GM03348 (cell line): Measurements from ENCODE around the gene RERE.
"Not testable (repeated sequence)": the region's sequence is repeated elsewhere in the genome, so short reads cannot be mapped to it uniquely, and the experiment has no call there.

Experiments used
- DNase-seq: peaks from one replicate; pipeline ENCODE4 v3.0.0; 2012; ENCODE audit warnings: low spot score

RERE gene

DNA sequence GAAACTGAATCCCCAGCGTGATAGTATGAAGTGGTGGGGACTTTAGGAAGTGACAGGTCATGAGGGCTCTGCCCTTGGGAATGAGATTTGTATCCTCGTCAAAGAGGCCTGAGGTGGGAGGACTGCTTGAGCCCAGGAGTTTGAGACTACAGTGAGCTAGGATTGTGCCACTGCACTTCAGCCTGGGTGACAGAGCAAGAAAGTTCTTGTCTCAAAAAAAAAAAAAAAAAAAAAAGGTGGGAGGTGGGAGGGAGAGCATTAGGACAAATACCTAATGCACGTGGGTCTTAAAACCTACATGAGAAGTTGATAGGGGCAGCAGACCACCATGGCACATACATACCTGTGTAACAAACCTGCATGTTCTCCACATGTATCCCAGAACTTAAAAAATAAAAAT, 24.0 kb upstream of the RERE start:
- no peak for DNase-seq

DNA sequence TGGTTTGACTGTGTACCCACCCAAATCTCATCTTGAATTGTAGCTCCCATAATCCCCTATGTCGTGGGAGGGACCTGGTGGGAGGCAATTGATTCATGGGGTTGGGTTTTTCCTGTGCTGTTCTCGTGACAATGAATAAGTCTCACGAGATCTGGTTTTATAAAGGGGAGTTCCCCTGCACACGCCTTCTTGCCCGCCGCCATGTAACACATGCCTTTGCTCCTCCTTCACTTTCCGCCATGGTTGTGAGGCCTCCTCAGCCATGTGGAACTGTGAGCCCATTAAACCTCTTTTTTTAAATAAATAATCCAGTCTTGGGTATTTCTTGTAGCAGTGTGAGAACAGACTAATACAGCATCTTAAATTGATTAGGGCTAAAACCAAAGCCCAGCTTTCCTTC, 22.6 kb upstream of the RERE start:
- no peak for DNase-seq

DNA sequence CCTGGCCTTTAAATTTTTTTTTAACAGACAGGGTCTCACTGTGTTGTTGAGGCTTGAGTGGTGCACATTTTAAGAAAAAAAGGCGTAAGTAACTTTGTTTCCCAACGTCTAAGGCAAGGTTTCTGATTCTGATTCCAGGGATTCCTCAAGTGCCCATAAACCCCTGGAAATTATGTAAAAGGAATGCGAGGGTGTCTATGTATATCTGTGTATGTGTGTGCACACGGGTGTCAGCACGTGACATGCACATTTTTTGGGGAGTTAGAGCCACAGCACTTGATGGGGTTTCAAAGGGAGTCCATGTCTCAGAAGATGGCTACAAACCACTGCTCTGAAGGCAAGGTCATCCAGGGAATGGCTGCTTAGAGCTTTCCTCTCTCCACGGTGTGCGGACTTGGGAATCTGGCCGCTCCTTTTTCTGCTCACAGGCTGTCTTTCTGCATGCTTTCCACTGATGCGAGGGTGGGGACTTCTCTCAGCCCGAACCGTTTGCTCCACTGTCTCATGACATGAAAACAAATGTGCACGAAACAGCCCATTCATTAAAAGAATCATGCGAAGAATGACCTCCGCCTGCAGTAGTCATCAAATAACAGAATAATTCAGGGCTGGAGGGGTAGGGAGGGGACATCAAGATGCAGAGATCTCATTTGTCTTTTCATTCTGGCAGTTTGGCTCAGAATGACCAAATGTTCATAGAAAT, 18.7 kb upstream of the RERE start:
- peak; percentile 27 for DNase-seq

DNA sequence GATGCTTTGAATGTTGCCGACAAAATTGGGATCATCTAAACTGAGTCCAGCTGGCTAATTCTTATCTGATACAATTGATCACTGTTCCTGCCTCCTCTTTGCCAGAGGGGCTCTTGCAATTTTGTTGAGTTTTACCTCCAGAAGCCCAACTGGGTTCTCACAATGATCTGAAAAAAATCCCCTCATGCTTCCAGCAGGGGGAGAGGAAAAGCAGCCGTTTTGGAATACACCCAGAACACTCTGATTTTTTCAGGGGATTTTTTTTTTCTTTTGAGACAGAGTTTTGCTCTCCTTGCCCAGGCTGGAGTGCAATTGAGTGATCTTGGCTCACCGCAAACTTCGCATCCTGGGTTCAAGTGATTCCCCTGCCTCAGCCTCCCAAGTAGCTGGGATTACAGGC, 13.9 kb upstream of the RERE start:
- DNase-seq: no peak

DNA sequence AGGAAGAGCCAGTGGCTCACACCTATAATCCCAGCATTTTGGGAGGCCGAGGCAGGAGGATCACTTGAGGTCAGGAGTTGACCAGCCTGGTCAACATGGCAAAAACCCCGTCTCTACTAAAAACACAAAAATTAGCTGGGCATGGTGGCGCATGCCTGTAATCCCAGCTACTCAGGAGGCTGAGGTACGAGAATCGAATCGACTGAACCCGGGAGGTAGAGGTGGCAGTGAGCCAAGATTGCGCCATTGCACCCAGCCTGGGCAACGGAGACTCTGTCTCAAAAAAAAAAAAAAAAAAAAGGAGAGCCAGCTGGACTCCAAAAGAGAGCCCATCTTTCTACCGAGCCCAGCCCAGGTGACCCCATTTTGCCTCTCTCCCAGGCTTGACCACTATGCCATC, 13.3 kb upstream of the RERE start:
- DNase-seq: not testable (repeated sequence)

DNA sequence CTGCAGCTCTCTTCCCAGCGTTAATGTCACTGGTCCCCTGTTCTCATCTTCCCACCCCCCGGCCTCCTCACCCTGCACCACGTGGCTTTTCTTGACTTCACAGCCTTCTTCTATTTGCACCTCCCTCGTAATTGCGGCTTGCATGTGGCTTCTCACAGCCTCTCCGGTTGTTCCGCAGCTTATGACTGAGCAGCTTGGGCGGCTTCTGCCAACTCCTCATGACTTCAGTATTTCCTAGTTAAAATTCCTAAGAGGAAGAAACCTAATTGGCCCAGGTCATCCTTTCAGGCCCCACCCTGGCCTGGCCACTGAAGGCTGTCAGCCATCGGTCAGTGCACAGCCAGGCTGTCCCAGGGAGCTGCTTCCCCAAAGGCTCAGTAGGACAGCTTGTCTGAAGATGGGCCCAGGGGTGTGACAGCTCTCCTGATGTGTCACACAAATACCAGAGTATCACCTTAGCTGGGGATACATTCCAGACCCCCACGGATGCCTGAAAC, 8.6 kb upstream of the RERE start:
- DNase-seq: peak; percentile 89

DNA sequence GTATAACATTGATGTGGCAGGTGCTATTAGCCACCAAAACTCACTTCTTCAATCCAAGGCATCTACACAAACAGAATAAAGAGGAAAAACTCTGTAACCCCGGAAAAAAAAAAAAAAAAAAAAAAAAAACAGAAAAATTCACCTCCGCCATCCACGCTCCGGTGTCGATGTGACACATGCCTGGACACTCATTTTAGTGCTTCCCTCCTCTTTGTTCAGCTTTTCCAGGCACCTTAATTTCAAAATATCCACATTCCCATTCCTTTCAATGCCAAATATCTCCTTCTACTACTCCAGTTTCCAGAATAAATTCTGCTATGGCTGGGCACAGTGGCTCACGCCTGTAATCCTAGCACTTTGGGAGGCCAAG, 5.8 kb upstream of the RERE start:
- DNase-seq: no peak

DNA sequence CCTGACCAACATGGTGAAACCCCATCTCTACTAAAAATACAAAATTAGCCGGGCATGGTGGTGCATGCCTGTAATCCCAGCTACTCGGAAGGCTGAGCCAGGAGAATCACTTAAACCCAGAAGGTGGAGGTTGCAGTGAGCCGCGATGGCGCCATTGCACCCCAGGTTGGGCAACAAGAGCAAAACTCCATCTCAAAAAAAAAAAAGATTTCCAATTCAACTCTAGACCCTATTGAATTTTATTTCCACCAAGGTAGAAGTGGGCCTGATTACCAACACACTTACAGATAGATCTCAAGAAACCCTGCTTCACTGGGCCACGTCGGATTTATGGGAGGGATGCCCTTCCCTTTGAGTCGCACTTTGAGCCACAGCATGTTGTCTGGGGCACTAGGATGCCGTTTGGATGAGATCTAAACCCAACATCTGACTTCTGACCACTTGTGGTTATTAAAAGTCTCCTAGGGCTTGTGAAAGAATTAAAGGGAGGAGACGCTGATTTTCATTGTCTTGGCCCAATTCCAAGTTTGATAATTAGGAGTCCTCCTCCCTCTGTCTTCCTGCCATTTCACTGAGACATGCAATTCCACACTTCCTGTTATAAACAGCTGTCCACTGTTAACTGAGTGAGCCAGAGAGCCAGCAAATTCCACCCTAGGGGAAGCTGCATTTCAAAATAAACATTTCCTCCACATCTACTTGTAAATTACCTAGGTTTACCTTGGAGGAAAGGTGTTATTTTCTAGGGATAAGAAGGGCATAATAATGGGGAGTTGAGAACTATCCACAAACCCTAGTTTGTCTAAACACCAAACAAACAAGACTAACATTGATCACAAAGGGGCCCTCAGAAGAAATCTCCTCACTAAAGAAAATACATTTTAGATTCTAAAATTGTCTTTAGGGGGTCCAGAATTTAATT, 5.2 kb upstream of the RERE start:
- DNase-seq: peak; percentile 85

DNA sequence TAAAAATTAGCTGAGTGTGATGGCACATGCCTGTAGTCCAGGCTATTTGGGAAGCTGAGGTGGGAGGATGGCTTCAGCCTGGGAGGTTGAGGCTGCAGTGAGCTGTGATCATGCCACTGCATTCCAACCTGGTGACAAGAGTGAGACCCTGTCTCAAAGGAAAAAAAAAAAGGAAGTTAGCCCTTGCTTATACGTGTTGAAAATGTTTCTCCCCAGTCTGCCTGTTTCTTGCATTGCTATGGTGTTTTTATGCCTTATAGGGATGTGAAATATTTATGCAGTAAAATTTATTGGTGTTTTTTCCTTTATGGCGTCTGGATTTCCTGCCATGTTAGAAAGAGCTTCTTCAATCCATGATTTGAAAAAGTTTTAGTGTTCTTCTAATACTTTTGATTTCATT, 3.6 kb upstream of the RERE start:
- DNase-seq: no peak

DNA sequence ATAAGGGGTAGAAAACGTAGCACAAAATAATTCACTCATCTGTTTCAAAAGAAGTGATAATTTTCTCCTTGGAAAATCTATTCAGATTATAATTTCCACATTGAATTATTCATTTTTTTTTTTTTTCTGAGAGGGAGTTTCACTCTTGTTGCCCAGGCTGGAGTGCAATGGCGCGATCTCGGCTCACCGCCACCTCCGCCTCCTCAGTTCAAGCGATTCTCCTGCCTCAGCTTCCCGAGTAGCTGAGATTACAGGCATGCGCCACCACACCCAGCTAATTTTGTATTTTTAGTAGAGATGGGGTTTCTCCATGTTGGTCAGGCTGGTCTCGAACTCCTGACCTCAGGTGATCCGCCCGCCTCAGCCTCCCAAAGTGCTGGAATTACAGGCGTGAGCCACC, 1.3 kb upstream of the RERE start:
- DNase-seq: not testable (repeated sequence)

DNA sequence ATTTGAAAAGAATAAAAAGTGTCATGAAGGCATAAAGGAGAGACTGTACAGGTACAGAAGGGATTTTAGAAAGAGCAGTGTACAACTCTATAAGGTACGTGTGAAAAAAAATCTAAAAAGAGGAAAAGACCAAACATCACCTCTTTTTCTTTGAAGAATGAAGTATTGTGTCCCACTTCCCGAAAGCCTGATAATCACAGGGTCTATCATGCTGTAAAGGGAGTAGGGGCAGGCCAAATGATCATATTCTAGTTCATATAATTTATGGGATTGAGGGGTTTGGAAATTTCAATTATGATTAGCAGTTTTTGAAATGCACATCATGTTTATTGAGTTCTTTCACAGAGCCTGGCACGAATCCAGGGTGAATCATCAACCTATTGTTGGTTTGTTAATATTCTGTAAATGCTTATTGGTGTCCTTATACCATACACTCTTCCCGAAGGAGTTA, 910 bp upstream of the RERE start:
- peak; percentile 44 for DNase-seq

DNA sequence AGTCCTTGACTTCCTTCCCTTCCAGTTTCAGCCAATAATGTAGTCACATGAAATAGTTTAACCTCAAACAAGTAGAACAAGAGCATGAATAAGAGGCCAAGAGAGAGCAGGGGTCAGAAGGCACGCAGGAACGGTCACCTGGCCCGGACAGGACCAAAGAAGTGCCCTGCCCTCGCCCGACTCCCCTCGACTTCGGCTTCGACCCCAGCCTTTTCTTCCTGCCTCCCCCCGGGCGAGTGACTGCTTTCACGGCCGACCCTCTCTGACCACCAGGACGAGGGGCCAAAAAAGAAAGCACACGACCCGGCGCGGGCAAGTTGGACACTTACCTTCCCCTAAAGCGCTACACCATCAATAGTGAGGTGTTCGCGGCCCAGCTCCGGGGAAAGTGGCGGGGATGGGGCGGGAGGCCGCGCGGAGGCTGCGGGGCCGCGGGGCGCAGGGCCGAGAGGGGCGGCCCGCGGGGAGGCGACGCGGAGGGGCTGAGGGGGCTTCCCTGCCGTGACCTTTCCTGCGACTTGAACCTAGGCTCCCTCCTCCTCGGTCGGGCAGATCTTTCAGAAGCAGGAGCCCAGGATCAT, 519 bp downstream of the RERE start:
- DNase-seq: peak; percentile 29

DNA sequence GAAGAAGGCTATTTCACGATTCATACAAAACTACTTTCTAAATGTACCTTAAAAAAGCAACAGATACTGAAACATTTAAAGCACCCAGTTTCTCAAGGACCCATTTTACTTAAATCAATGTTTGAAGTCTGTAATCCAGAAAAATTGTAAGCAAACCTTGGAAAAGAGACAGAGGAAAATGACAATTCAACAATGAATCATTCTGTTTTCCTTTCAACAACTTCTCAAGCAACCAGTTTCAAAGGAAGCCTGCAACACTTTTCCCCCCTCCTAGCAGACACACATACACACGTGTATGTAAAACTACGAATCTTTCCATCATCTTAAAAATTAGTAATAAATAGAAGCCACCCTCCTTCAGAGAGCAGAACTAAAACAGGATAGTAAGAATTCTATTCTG, 1.2 kb downstream of the RERE start:
- DNase-seq: peak; percentile 18

DNA sequence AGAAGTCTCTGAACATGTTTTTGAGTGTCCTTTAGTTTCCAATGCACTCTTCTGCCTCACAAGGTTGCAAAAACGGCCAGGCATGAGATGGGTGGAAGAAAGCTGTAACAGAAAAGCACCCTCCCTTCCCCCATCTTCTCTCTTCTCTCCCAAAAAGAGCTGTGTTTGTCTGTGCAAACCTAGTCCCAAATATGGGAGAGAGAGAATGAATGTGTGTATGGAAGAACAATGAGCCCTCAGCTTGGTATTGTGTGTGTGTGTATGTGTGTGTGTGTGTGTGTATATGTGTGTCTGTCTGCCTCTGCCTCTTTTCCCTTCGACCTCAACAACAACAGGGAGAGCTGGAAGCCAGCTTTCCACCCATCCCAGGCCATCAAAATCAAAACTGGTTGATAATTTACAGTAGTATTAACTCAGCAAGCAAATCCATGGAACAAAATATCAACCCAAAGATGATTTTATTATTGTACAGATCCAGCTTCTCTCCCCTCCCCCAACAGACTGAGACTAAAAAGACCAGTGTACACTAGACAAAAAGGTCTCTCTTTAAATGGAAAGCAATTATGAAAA, 1.8 kb downstream of the RERE start:
- DNase-seq: no peak

DNA sequence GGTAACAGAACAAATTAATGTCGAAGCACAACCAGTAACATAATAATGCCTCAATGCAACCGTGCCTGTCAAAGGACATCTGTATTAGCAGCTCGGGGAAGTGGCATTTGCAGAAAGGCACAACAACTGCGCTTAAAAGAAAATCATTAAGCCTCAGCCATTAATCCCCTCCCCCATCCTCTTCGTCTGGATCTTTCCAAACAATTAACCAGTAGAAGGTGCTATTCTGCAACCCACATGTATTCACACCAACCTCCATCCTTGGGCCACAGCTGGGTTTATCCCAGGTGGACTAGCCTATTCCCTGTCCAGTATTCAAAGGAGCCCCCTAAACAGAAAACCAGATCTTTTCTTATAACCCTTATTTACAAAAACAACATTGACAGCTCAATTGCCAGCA, 2.6 kb downstream of the RERE start:
- no peak for DNase-seq

DNA sequence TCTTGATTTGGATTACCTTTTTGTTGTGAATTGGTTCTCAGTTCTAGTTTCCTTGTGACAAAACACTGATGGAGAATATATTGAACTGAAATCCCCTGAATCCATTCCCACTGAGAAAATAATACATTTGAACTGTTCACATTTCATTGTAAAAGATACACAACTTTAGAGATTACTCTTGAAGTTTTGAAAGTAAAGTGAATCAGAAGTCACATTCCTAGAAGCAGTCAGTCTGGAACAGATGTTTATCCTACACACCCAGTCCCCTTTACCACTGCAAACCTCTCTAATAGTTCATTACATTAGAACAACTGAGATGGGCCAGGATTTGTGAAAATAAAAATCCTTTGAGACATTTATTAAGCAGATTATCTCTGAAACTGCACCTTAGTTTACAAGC, 3.4 kb downstream of the RERE start:
- no peak for DNase-seq

DNA sequence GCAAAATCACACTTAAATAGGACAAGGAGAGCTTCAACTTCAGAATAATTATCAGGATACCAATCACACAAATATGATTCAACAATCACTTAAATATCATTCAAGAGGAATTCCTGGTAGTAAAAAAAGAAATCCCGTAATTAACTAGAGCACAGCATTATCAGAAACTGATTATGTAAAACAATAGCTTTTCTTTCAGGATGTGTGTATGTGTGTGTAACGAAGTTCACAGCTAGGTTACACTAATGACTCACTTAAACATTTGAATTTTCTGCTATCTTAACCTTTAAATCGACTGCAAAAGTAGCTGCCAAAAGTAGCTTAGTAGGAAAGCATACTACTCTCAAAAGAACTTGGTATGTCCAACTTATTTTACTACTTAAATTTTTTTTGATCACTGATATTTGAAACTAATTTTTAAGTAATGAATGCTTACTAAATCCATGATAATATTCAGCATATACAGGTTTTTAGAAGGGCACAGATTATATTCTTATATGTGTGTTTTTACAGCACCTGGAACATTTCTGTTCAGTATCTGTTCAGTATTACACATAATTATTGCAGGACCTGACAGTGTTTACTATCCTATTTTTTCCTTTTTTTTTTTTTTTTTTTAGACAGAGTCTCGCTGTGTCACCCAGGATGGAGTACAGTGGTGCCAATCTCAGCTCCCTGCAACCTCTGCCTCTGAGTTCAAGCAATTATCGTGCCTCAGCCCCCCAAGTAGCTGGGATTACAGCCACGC, 4.2 kb downstream of the RERE start:
- no peak for DNase-seq

DNA sequence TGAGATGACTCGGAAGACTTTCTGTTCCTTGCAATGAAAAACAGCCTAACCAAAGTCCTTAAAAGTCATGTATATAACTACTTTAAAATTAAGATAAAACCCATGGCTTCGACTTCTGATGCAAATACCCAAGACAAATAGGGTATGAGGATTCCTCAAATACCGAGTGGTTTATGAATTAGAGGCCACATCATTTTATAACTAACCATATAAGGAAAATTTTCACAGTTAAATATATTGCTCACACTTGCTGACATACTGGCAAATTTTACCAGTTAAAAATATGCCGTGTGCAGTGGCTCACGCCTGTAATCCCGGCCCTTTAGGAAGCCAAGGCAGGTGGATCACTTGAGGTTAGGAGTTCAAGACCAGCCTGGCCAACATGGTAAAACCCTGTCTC, 5.4 kb downstream of the RERE start:
- DNase-seq: no peak

DNA sequence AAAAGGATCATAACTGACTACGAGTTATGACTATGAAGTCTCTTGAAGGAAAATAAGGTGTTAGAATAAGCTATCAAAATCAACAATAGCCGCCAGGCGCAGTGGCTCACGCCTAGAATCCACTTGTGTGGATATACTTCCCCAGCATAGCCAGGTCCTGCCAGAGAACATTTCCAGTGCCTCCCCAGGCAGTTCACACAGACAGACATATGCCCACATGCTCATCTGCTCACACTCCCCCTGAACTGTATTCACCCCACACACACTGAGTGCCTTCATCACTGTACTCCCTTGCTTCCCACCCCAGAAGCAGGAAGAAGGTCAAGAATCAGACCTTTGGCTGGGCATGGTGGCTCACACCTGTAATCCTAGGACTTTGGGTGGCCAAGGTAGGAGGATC, 6.5 kb downstream of the RERE start:
- DNase-seq: no peak

DNA sequence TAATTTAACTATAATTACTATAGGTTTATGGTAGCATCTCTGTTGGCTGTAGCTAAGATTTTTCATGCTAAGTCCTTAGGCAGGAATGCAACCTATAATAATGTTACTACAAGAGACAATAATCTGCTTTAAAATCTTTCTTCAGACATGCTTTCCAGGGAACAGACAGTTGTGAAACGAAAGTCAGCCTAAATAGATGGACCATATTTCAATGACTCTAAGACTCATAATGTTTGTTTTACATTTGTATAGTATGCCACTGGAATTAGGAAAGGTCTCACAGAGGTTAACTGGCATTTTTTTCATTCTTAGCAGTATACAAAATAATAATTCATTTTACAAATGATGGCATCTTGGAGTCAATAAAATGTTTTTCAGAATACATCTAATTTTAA, 8.1 kb downstream of the RERE start:
- no peak for DNase-seq

DNA sequence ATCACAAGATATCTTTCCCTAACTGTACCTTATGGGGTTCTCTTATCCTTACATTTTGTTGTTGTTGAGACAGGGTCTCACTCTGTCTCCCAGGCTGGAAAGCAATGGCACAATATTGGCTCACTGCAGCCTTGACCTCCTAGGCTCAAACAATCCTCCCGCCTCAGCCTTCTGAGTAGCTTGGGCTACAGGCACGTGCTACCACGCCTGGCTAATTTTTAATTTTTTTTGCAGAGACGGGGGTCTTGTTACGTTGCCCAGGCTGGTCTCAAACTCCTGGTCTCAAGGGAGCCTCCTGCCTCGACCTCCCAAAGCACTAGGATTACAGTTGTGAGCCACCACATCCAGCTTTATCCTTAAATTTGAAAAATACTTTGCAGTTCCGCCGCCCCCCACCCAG, 10.4 kb downstream of the RERE start:
- no peak for DNase-seq

DNA sequence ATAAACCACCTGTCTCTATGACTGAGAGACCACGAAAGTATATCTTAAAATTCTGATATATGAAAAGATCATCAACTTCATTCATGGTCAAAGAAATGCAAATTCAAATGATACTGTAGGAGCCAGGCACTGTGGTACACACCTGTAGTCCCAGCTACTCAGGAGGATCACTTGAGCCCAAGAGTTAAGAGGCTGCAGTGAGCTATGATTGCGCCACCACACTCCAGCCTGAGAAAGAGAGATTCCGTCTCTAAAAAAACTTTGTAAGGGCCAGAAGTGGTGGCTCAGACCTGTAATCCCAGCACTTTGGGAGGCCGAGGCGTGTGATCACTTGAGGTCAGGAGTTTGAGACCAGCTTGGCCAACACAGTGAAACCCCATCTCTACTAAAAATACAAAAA, 17.0 kb downstream of the RERE start:
- DNase-seq: no peak
